HepG2 (cell line): ENCODE results near the gene FAM168A. TPM values are rescaled to one million over a fixed set of nuclear protein-coding genes. Genes with fewer than 3 reads are reported as not detected.
A peak's percentile ranks its signal among the peaks of the same experiment; 100 is the strongest.

ENCODE experiments used
- AKAP8 ChIP-seq: sonication (generic); formaldehyde crosslinking; IDR thresholded peaks from 2 replicates; pipeline ENCODE4 v1.5.1; 2020; ENCODE audit warnings: mild to moderate bottlenecking, missing genetic modification reagents
- CBX2 ChIP-seq, 2 experiments: fragments of 200-600 bp in 1 of 2; sonication (generic); formaldehyde crosslinking in 1 of 2; IDR thresholded peaks; 2 replicates each; pipeline versions ENCODE4 v1.7.0 to v1.8.1; 2018 to 2022; ENCODE audit warnings: low read depth in 2 of 2, low read length in 1 of 2, mild to moderate bottlenecking in 1 of 2, missing genetic modification reagents in 1 of 2
- CEBPG ChIP-seq: IDR thresholded peaks from 2 replicates; pipeline ENCODE4 v1.6.1; 2016
- DNMT3B ChIP-seq: conservative IDR thresholded peaks from 2 replicates; pipeline ENCODE4 v1.6.1; 2016; ENCODE audit warnings: missing biosample characterization, control low read depth
- FOXP4 ChIP-seq: sonication (generic); formaldehyde crosslinking; IDR thresholded peaks from 2 replicates; pipeline ENCODE4 v1.4.0; 2020; ENCODE audit warnings: missing genetic modification reagents
- GABPB1 ChIP-seq: IDR thresholded peaks from 2 replicates; pipeline ENCODE4 v1.6.1; 2016; ENCODE audit warnings: mild to moderate bottlenecking, missing genetic modification reagents, moderate library complexity, missing compliant biosample characterization
- HDAC6 ChIP-seq: fragments of 200-600 bp; sonication (generic); IDR thresholded peaks from 2 replicates; pipeline ENCODE4 v1.7.0; 2017; ENCODE audit warnings: mild to moderate bottlenecking, antibody characterized with exemption, low read length, low read depth
- JARID2 ChIP-seq: sonication (generic); formaldehyde crosslinking; IDR thresholded peaks from 2 replicates; pipeline ENCODE4 v1.8.1; 2023; ENCODE audit warnings: missing genetic modification reagents, inconsistent platforms; ENCODE audit not compliant: insufficient replicate concordance
- MYPOP ChIP-seq: sonication (generic); formaldehyde crosslinking; IDR thresholded peaks from 2 replicates; pipeline ENCODE4 v1.8.1; 2023; ENCODE audit warnings: mild to moderate bottlenecking, moderate library complexity, missing genetic modification reagents
- NR2C2 ChIP-seq: sonication (generic); formaldehyde crosslinking; IDR thresholded peaks from 2 replicates; pipeline ENCODE4 v1.4.0; 2020; ENCODE audit warnings: missing genetic modification reagents, mild to moderate bottlenecking, moderate library complexity, borderline replicate concordance
- PITX1 ChIP-seq: sonication (generic); formaldehyde crosslinking; IDR thresholded peaks from 2 replicates; pipeline ENCODE4 v1.5.1; 2020; ENCODE audit warnings: mild to moderate bottlenecking, missing genetic modification reagents
- POLR2G ChIP-seq: fragments of 200-400 bp; formaldehyde crosslinking; IDR thresholded peaks from 2 replicates; pipeline ENCODE4 v1.6.1; 2018; ENCODE audit warnings: mild to moderate bottlenecking, low read depth, low read length, moderate library complexity
- RAD21 ChIP-seq: fragments of 450-650 bp; formaldehyde crosslinking; IDR thresholded peaks from 2 replicates; pipeline ENCODE4 v1.5.0; 2020; ENCODE audit warnings: mild to moderate bottlenecking
- REST ChIP-seq, 2 experiments: IDR thresholded peaks; 2 replicates each; pipeline ENCODE4 v1.6.1; 2011 to 2012; ENCODE audit warnings: low read length in 2 of 2, borderline replicate concordance in 1 of 2, low read depth in 1 of 2, mild to moderate bottlenecking in 1 of 2, moderate library complexity in 1 of 2
- SNRNP70 ChIP-seq: fragments of 200-400 bp; formaldehyde crosslinking; IDR thresholded peaks from 2 replicates; pipeline ENCODE4 v1.6.1; 2017; ENCODE audit warnings: mild to moderate bottlenecking, low read depth, low read length, moderate library complexity
- TARDBP ChIP-seq: sonication (generic); formaldehyde crosslinking; IDR thresholded peaks from 2 replicates; pipeline ENCODE4 v1.8.0; 2022; ENCODE audit warnings: mild to moderate bottlenecking, missing genetic modification reagents
- ZEB1 ChIP-seq: IDR thresholded peaks from 2 replicates; pipeline ENCODE4 v1.6.1; 2012; ENCODE audit warnings: mild to moderate bottlenecking, low read depth, inconsistent platforms; ENCODE audit not compliant: insufficient replicate concordance
- ZFP36L2 ChIP-seq: sonication (generic); formaldehyde crosslinking; IDR thresholded peaks from 2 replicates; pipeline ENCODE4 v1.4.0; 2020; ENCODE audit warnings: missing genetic modification reagents
- ZFP82 ChIP-seq: sonication (generic); formaldehyde crosslinking; IDR thresholded peaks from 2 replicates; pipeline ENCODE4 v1.5.1; 2020; ENCODE audit warnings: mild to moderate bottlenecking, missing genetic modification reagents, borderline replicate concordance
- ZNF20 ChIP-seq: sonication (generic); formaldehyde crosslinking; IDR thresholded peaks from 2 replicates; pipeline ENCODE4 v1.4.0; 2020; ENCODE audit warnings: mild to moderate bottlenecking, moderate library complexity, missing genetic modification reagents
- ZNF224 ChIP-seq: sonication (generic); formaldehyde crosslinking; IDR thresholded peaks from 2 replicates; pipeline ENCODE4 v1.5.0; 2020; ENCODE audit warnings: mild to moderate bottlenecking, missing genetic modification reagents
- ZNF550 ChIP-seq: sonication (generic); formaldehyde crosslinking; IDR thresholded peaks from 2 replicates; pipeline ENCODE4 v1.4.0; 2020; ENCODE audit warnings: mild to moderate bottlenecking, missing genetic modification reagents, borderline replicate concordance
- ZNF660 ChIP-seq: sonication (generic); formaldehyde crosslinking; IDR thresholded peaks from 2 replicates; pipeline ENCODE4 v1.5.1; 2020; ENCODE audit warnings: mild to moderate bottlenecking, low read depth, missing genetic modification reagents, borderline replicate concordance
- polyA plus RNA-seq, 8 experiments: library from polyadenylated mRNA; depleted of rRNA in 3 of 8; stranded (reverse) in 7 of 8; unstranded in 1 of 8; fragments of >200 nt; fragmentation: Illumina TruSeq in 4 of 8; extraction: Trizol in 4 of 8; gene quantifications; 2 replicates each; pipeline versions ENCODE4 v1.2.1 to v1.2.3, GENCODE V29; 2011 to 2016; ENCODE audit warnings: low read depth in 4 of 8, missing spikeins in 1 of 8, mixed read lengths in 1 of 8; ENCODE audit not compliant: insufficient read depth in 1 of 8
- total RNA-seq, 5 experiments: library from RNA; depleted of rRNA; stranded (reverse); fragments of >200 nt; fragmentation: Illumina TruSeq; extraction: Trizol; gene quantifications; 2 replicates each; pipeline ENCODE4 v1.2.3, GENCODE V29; 2016; ENCODE audit warnings: low read depth in 1 of 5

The FAM168A gene
- total and polyA plus RNA-seq, 2 of the 13 experiments (the other 11 are each of a cell fraction or from before 2014, with no cell fraction given): 13.9 to 15.8 TPM

GRCh38 chr11:73439002-73439843 is 158.7 kb downstream of the FAM168A start (continued):
- TF ChIP-seq FOXP4: peak; percentile 33; the same call in 1 of the 2 replicates
- no peak for TF ChIP-seq HDAC6
- TF ChIP-seq CBX2 (IDR thresholded peaks at IDR 0.05; ENCODE audit: low read depth, low read length): no peak
- no peak for TF ChIP-seq CBX2 (CRISPR knock-in tag; IDR thresholded peaks at IDR 0.05; ENCODE audit: low read depth)
- TF ChIP-seq TARDBP (CRISPR knock-in tag): no peak
- TF ChIP-seq JARID2 (CRISPR knock-in tag): no peak
- TF ChIP-seq MYPOP (CRISPR knock-in tag): no peak
- TF ChIP-seq ZEB1: no peak
- TF ChIP-seq SNRNP70: no peak
- TF ChIP-seq ZFP36L2: no peak
- no peak for TF ChIP-seq ZFP82 (CRISPR knock-in tag)
- TF ChIP-seq CEBPG (CRISPR knock-in tag): no peak
- no peak for TF ChIP-seq GABPB1 (CRISPR knock-in tag)
- TF ChIP-seq PITX1 (CRISPR knock-in tag): no peak
- TF ChIP-seq NR2C2 (CRISPR knock-in tag): no peak
- no peak for TF ChIP-seq AKAP8
- no peak for TF ChIP-seq ZNF550
- no peak for TF ChIP-seq ZNF224 (CRISPR knock-in tag)
- no peak for TF ChIP-seq DNMT3B
- TF ChIP-seq ZNF20 (CRISPR knock-in tag): no peak
- no peak for TF ChIP-seq RAD21 (CRISPR knock-in tag)
- no peak for TF ChIP-seq POLR2G
- TF ChIP-seq ZNF660 (CRISPR knock-in tag): no peak
- no peak for TF ChIP-seq REST (IDR thresholded peaks at IDR 0.05; ENCODE audit: borderline replicate concordance in 1 of 2, low read depth in 1 of 2, low read length in 2 of 2)
